IPS DF 6.9 (cell line): ENCODE measurements around the gene TMTC2.

Source experiments
- DNase-seq: peaks from one replicate; pipeline ENCODE4 v3.0.0-alpha.2; 2013; ENCODE audit warnings: low read depth, low spot score
- H3K27ac ChIP-seq: one replicate; pipeline ENCODE4 v1.5.1; 2013; ENCODE audit warnings: low read length, control low read depth
- H3K27me3 ChIP-seq: 2 replicates; pipeline ENCODE4 v1.6.1; 2013; ENCODE audit warnings: mild to moderate bottlenecking, low read length; ENCODE audit not compliant: control insufficient read depth, insufficient read depth
- H3K36me3 ChIP-seq: 2 replicates; pipeline ENCODE4 v1.6.1; 2013; ENCODE audit warnings: low read length; ENCODE audit not compliant: control insufficient read depth, insufficient read depth
- H3K4me1 ChIP-seq: 2 replicates; pipeline ENCODE4 v1.6.1; 2013; ENCODE audit warnings: low read length; ENCODE audit not compliant: control insufficient read depth, insufficient read depth
- H3K4me3 ChIP-seq: 2 replicates; pipeline ENCODE4 v1.5.1; 2013; ENCODE audit warnings: mild to moderate bottlenecking, low read length
- H3K9me3 ChIP-seq: 2 replicates; pipeline ENCODE4 v1.6.1; 2013; ENCODE audit warnings: low read length, inconsistent platforms; ENCODE audit not compliant: control insufficient read depth, insufficient read depth
- WGBS: extraction: QIAGEN DNeasy Blood & Tissue Kit; methylation state at CpG from one replicate; pipeline ENCODE4 v1.1.7; 2013; ENCODE audit warnings: mixed read lengths, missing lambda C conversion rate; ENCODE audit not compliant: insufficient read length, insufficient coverage; 5-methylcytosine and 5-hydroxymethylcytosine counted together

The TMTC2 gene

DNA sequence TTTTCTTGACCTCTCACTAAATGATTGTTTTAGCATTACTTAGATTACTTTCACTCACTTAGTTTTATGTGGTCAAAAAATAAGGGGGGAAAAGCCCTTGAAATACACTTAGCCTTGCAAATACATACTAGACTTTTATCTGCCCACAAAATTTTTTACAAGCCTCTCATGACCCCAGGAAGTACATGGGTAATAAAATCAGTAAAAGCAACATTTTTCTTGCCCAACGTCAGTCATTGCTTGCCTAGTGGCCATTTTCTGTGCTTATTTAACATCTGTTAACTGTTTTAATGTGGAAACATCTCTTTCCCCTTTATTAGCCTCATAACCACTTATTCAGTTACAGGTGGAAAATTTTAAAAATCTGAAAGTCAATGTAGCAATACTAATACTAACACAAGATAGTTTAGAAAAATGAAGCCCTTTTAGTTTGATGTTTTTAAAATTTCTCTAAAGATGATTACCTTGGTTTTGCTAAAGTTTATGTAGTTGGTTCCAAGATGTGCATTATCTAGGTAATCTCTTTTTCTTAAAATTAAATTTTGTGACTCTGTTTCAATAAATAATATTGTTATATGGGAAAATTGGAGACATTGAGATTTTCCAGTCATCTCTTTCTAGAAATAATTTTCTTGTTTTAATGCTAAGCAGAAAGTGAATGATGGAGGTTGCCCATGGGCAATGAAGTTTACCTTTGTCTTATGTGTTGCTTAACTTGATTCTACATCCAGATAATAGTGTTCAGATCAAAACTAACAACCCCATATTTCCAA lies 175.5 kb downstream of the TMTC2 start:
- H3K36me3 ChIP-seq = no peaks in the 10 kb centered on the region
- H3K9me3 ChIP-seq = no peaks in the 10 kb centered on the region
- no peak for DNase-seq
- H3K27me3 ChIP-seq = no peaks in the 10 kb centered on the region
- H3K4me1 ChIP-seq = peaks cover 1% of the 10 kb centered on the region
- no peak overlapping the region for H3K4me3 ChIP-seq
- WGBS = no CpG with 5 or more reads among the region's 1 CpG
- no peak overlapping the region for H3K27ac ChIP-seq

DNA sequence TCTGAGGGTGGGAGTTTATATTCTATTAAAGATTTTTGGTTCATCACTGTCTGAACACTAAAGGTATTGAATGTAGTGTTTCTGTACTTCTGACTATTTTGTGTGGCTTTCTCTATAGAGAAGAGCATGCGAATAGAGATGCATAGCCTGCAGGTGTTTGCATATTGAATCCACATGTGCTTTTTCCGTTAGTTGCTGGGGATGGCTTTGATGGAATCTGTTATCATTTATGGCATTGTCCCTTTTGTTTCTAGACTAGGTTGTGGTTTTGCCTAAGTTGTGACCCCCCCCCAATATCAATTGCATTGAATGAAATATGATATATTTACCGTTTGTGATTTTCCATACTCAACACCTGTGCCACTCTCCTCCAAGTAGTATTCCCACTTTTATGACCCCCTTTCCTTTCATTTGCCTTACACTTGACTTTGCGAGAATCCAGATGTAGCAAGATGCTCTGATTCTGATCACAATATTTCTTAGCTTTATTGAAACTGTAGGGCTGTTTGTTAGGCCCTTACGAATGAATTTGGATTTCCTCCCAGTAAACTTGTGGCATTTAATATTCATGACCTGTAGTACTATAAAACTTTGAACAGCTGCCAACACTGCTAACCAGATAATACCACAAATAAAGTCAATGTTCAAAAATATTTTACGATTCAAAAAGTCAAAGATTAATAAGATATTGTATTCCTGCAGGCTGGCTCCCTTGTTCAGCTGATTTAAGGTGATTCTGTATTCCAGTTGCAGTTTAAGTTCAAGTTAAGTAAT lies 176.4 kb downstream of the TMTC2 start:
- Histone ChIP-seq H3K4me3 (no peak overlapping the region), H3K27ac (no peak overlapping the region), H3K4me1 (no peaks in the 10 kb centered on the region), H3K9me3 (no peaks in the 10 kb centered on the region), H3K36me3 (no peaks in the 10 kb centered on the region), H3K27me3 (no peaks in the 10 kb centered on the region)
- DNase-seq = no peak
- WGBS = no CpG with 5 or more reads among the region's 6 CpGs

DNA sequence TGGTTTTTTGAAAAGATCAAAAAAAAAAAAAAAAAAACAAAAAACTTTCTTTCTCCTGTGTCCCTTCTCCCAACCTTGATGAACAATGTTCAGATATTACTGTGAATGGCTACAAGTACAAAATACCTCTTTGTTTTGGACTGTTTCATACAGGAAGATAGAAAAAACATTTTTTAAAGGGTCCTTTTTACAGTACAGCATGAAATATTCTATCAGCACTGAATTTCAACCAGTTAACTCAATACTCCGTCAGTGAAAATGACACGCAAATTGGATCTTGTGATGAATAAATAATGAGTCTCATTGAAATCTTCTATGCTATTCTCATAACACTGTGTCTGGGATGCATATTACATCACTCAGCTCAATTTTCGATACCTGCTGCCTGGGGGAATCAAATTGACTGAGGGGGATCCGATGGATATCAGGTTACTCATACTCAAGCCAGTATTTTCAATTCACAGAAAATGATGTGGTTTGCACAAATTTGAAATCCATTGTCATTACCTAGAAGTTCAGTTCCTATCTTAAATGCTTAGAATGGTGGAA lies 179.6 kb downstream of the TMTC2 start:
- H3K27me3 ChIP-seq = no peaks in the 10 kb centered on the region
- no peaks in the 10 kb centered on the region for H3K4me1 ChIP-seq
- no peak overlapping the region for H3K27ac ChIP-seq
- H3K9me3 ChIP-seq = no peaks in the 10 kb centered on the region
- no peaks in the 10 kb centered on the region for H3K36me3 ChIP-seq
- WGBS = no CpG with 5 or more reads among the region's 4 CpGs
- DNase-seq = no peak
- H3K4me3 ChIP-seq = no peak overlapping the region

DNA sequence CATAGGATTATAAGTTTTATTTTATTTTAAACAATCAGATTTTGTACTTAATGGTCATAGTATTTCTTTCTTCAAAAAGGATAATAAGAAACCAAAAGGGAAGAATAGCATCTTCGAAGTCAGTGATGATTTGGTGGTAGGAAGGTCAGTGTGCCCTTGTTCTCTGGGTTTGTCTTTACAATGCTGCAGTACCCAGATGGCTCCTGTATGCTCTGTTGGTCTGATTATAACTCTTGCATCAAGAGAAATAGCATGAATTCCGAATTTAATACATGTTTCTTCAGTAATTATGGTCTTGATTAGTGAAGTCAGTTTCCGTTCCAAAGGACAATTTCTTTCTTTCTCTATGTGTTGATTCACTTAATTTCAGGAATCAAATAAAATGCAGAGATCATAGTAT lies 180.2 kb downstream of the TMTC2 start:
- Histone ChIP-seq H3K4me1 (no peaks in the 10 kb centered on the region), H3K36me3 (no peaks in the 10 kb centered on the region), H3K27ac (no peak overlapping the region), H3K9me3 (no peaks in the 10 kb centered on the region), H3K27me3 (no peaks in the 10 kb centered on the region), H3K4me3 (no peak overlapping the region)
- no CpG with 5 or more reads among the region's 3 CpGs for WGBS
- DNase-seq = no peak

DNA sequence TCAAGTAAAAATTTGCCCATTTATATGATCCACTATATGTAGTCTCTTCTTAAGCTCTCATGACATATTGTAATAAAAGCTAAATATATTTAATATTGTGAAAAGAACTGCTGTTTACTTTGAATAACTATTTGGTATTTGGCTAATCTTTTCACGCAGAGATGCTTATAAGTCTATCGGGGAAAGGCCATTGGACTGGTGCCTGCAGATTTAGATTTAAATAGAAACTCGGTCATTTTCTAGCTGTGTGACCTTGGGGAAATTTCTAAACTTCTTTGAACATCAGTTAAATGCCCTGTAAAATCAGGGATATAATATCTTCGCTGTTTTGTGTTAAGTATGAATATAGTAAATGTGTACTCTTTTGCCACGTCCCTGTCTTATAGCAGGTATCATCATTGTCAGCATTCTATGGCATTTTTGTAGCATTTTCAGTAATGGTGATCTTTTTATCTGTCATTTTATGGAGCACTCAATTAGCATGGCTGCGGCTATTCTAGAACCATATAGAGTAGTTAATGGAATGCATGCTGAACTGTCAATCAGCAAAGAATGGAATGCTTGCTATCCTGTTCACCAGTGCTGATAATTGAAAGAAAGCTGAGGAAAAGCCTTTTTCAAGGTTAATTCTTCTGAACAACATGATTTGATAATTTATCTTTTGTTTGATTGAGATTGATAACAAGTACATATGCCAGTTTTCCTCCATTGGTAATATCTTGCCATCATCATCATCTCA lies 181.2 kb downstream of the TMTC2 start:
- H3K9me3 ChIP-seq = no peaks in the 10 kb centered on the region
- H3K27me3 ChIP-seq = no peaks in the 10 kb centered on the region
- no peak for DNase-seq
- H3K4me1 ChIP-seq = no peaks in the 10 kb centered on the region
- no CpG with 5 or more reads among the region's 6 CpGs for WGBS
- H3K36me3 ChIP-seq = no peaks in the 10 kb centered on the region
- no peak overlapping the region for H3K4me3 ChIP-seq
- H3K27ac ChIP-seq = no peak overlapping the region

DNA sequence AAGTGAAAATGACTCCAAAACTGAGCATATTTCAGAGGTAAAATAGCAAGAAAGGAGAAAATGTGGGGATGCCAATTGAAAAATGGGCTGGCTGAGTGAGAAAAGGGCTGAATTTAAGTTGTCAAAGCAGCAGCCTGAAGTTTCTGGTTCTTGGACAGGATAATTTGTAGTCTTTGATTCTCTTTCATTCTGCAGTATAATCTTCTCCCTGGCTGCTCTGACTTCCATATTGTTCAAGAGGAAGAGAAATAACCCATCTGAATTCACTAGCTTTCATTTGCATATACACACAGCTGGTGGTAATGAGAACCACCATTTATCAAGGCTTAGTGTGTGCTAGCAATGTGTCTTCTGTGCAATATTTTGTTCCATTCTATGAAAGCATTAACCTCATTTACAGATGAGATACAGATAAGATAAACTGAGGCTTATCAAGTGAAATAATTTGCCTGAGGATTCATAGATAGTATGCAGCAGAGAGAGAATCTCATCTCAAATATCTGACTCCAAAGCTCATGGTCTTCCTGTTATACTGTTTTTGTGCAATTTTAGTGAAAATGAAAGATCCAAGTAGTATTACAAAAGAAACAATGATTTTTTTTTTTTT lies 184.2 kb downstream of the TMTC2 start:
- Histone ChIP-seq H3K4me1 (no peaks in the 10 kb centered on the region), H3K27me3 (no peaks in the 10 kb centered on the region), H3K36me3 (no peaks in the 10 kb centered on the region), H3K4me3 (no peak overlapping the region), H3K27ac (no peak overlapping the region), H3K9me3 (no peaks in the 10 kb centered on the region)
- DNase-seq = no peak

DNA sequence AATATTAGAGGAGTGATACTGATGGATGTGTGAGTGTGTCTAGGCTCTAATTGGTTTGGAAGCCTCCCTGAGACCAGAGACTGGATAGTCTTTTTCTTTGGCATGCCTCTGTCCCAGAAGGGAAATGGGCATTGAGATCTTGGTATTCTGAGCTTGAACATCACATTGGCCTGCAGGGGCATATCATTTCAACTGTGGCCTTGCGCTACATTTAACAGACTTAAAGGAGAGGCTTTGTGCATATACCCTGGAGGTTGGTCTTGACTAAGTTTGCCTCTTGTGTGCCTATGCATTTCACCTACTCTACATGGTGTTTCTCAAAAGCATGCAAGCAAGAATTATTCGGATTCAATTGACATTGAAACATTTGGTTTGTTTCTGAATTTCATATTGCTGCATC lies 185.4 kb downstream of the TMTC2 start:
- DNase-seq = no peak
- Histone ChIP-seq H3K27ac (no peak overlapping the region), H3K36me3 (no peaks in the 10 kb centered on the region), H3K27me3 (no peaks in the 10 kb centered on the region), H3K4me3 (no peak overlapping the region), H3K4me1 (no peaks in the 10 kb centered on the region), H3K9me3 (no peaks in the 10 kb centered on the region)
- WGBS = no CpG with 5 or more reads among the region's 2 CpGs

DNA sequence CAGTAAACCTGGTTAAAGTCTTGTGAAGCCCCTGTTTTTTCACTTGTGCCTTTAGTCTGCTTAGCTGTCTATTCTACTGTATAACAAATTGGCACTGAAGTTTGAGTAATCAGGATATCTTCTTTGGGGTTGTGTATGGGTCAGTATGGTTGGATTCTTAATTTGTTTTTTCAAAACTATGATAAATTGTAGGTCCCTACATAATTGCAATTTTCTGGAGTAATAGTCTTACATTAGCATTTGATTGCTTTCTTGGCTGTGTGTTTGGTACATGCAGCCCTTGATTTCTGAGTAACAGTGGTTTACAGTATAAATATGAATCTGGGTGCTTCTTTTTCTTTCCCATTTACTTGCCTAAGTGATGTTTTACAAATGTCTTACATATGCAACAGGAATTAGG lies 186.6 kb downstream of the TMTC2 start:
- Histone ChIP-seq H3K27ac (no peak overlapping the region), H3K4me3 (no peak overlapping the region), H3K36me3 (no peaks in the 10 kb centered on the region), H3K27me3 (no peaks in the 10 kb centered on the region), H3K4me1 (no peaks in the 10 kb centered on the region), H3K9me3 (no peaks in the 10 kb centered on the region)
- no peak for DNase-seq

DNA sequence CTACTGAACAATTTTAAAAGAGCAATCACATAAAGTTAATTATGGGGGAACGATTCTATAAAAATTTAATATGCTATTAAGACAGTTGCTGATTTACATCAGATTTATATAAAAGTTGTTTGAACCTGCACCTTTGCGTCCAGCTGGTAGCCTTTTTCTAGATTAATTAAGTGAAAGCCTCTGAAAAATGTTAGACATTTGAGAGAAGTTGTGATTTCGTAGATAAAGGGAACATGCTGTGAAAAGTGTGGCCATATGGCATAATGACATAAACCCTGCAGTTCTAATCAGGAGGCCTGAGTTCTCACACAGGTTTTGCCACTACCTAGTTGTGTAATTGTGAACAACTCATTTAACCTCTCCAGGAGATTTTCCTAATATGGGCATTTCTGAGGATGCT lies 187.2 kb downstream of the TMTC2 start:
- H3K9me3 ChIP-seq = no peaks in the 10 kb centered on the region
- WGBS = no CpG with 5 or more reads among the region's 3 CpGs
- no peaks in the 10 kb centered on the region for H3K36me3 ChIP-seq
- H3K27me3 ChIP-seq = no peaks in the 10 kb centered on the region
- no peak for DNase-seq
- H3K27ac ChIP-seq = no peak overlapping the region
- H3K4me3 ChIP-seq = no peak overlapping the region
- H3K4me1 ChIP-seq = no peaks in the 10 kb centered on the region

DNA sequence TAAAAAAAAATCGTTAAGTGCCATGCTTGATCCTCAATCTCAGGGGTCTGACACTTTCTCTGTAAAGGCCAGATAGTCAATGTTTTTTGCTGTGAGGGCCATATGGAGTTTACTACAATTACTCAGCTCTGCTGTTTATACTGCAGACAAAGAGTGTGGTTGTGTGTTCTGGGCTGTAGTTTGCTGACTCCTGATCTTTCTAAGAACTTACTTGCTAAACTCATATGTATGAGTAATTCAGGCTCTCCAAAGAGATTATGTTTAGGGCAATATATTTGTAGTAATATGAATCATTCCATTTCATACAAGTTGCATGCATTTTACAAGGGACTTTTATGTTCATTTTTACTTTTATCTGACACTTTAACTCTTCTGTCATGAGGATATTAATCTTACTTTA lies 188.2 kb downstream of the TMTC2 start:
- H3K9me3 ChIP-seq = no peaks in the 10 kb centered on the region
- no peak for DNase-seq
- WGBS = no CpG with 5 or more reads among the region's 1 CpG
- H3K27me3 ChIP-seq = no peaks in the 10 kb centered on the region
- no peaks in the 10 kb centered on the region for H3K4me1 ChIP-seq
- H3K36me3 ChIP-seq = no peaks in the 10 kb centered on the region
- no peak overlapping the region for H3K27ac ChIP-seq
- H3K4me3 ChIP-seq = no peak overlapping the region
